Gastroesophageal sphincter (tissue), 4 donors: ENCODE measurements around the gene FHOD3. TPM values are rescaled to one million over a fixed set of nuclear protein-coding genes. Genes with fewer than 3 reads are reported as not detected.

Experiments used
- ATAC-seq: fragments of 150-250 bp; one replicate; pipeline ENCODE4 v1.9.1; 2016; ENCODE audit warnings: mild to moderate bottlenecking, moderate library complexity
- H3K27ac ChIP-seq, 4 donors: fragments of 200-600 bp; sonication (generic) in 3 of 4; 1 replicate in 3 of 4; 2 replicates in 1 of 4; pipeline ENCODE4 v1.5.1; 2016 to 2019
- H3K27me3 ChIP-seq: fragments of 200-600 bp; sonication (generic); one replicate; pipeline ENCODE4 v1.5.1; 2019
- H3K36me3 ChIP-seq, 2 donors: fragments of 200-600 bp; sonication (generic); one replicate each; pipeline ENCODE4 v1.5.1; 2019; ENCODE audit warnings: control low read depth in 1 of 2
- H3K4me1 ChIP-seq, 3 donors: fragments of 200-600 bp; sonication (generic); 1 replicate in 2 of 3; 2 replicates in 1 of 3; pipeline ENCODE4 v1.5.1; 2016 to 2019; ENCODE audit warnings: control low read depth in 2 of 3
- H3K4me3 ChIP-seq, 2 donors: fragments of 200-600 bp; sonication (generic); one replicate each; pipeline ENCODE4 v1.5.1; 2019; ENCODE audit warnings: mild to moderate bottlenecking in 1 of 2, moderate library complexity in 1 of 2
- H3K9me3 ChIP-seq, 3 donors: fragments of 200-600 bp; sonication (generic); one replicate each; pipeline ENCODE4 v1.5.1; 2017 to 2019; ENCODE audit warnings: control low read depth in 2 of 3
- EP300 ChIP-seq: sonication (generic); formaldehyde crosslinking; IDR thresholded peaks from one replicate; pipeline ENCODE4 v1.6.1; 2017; ENCODE audit warnings: antibody characterized with exemption, mild to moderate bottlenecking
- POLR2A ChIP-seq, 2 donors: fragments of 450-650 bp; IDR thresholded peaks; one replicate each; pipeline ENCODE4 v1.6.1; 2017; ENCODE audit warnings: antibody characterized with exemption in 2 of 2, mild to moderate bottlenecking in 2 of 2, moderate library complexity in 1 of 2
- POLR2AphosphoS5 ChIP-seq: sonication (generic); formaldehyde crosslinking; IDR thresholded peaks from one replicate; pipeline ENCODE4 v1.6.1; 2017; ENCODE audit warnings: antibody characterized with exemption
- WGBS, 2 donors: methylation state at CpG; one replicate each; pipeline ENCODE4 v1.1.5; 2018; ENCODE audit warnings: low coverage in 1 of 2; 5-methylcytosine and 5-hydroxymethylcytosine counted together
- total RNA-seq, 4 donors: library from RNA; depleted of rRNA; stranded (reverse); fragments of >200 nt; gene quantifications; one replicate each; pipeline ENCODE4 v1.1.0, GENCODE V29; 2016
- TF ChIP-seq, protein P1 (sequence below), 4 experiments: fragments of 200-600 bp in 2 of 4; fragments of 450-650 bp in 2 of 4; sonication (generic) in 1 of 4; IDR thresholded peaks; one replicate each; pipeline ENCODE4 v1.5.1; 2017 to 2019; ENCODE audit warnings: antibody characterized with exemption in 4 of 4, mild to moderate bottlenecking in 2 of 4, moderate library complexity in 2 of 4

The FHOD3 gene
- total RNA-seq, 4 donors from 2014 or later, result 18.4 to 36.7 (median 30.4) TPM

DNA sequence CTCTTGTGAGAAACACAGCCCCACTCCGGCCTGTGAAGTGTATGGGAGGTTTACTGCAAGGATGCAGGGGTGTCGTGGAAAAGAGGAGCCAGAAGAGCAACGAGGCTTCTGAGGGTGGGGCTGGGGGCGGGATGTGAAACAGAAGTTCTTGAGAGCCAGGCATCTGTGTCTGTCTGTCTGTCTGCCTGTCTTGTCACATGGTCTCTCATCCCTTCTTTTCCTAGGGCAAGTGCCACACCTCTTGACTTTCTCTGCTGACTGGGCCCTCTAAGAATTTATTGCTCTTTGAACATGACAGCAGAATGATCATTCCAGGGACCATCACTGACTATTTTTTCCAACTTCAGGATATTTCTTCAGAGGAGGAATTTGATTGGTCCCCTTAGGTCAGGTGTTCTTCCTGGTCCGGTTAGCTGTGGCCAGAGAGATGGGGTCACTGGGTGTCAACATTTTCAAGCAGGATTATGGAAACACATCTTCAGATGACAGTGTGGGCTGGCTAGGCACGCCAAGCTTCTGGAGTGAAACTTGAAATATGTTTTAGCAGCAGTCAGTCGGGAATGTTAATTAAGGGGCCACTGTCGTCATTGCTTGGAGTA lies 131.0 kb downstream of the FHOD3 start:
- no peak overlapping the region for H3K4me3 ChIP-seq
- H3K36me3 ChIP-seq, result no peaks in the 10 kb centered on the region
- H3K9me3 ChIP-seq, result no peaks in the 10 kb centered on the region
- no peaks in the 10 kb centered on the region for H3K4me1 ChIP-seq
- H3K27ac ChIP-seq, result no peak overlapping the region
- no peak for TF ChIP-seq POLR2A (IDR thresholded peaks at IDR 0.05)
- no peak for TF ChIP-seq POLR2AphosphoS5
- TF ChIP-seq, protein P1, sequence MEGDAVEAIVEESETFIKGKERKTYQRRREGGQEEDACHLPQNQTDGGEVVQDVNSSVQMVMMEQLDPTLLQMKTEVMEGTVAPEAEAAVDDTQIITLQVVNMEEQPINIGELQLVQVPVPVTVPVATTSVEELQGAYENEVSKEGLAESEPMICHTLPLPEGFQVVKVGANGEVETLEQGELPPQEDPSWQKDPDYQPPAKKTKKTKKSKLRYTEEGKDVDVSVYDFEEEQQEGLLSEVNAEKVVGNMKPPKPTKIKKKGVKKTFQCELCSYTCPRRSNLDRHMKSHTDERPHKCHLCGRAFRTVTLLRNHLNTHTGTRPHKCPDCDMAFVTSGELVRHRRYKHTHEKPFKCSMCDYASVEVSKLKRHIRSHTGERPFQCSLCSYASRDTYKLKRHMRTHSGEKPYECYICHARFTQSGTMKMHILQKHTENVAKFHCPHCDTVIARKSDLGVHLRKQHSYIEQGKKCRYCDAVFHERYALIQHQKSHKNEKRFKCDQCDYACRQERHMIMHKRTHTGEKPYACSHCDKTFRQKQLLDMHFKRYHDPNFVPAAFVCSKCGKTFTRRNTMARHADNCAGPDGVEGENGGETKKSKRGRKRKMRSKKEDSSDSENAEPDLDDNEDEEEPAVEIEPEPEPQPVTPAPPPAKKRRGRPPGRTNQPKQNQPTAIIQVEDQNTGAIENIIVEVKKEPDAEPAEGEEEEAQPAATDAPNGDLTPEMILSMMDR (IDR thresholded peaks at IDR 0.05), result no peak
- TF ChIP-seq EP300, result no peak
- 91 to 94% methylated on average over 3 to 5 of the region's 8 CpGs for WGBS, 2 donors
- no peaks in the 10 kb centered on the region for H3K27me3 ChIP-seq
- no peak for ATAC-seq

DNA sequence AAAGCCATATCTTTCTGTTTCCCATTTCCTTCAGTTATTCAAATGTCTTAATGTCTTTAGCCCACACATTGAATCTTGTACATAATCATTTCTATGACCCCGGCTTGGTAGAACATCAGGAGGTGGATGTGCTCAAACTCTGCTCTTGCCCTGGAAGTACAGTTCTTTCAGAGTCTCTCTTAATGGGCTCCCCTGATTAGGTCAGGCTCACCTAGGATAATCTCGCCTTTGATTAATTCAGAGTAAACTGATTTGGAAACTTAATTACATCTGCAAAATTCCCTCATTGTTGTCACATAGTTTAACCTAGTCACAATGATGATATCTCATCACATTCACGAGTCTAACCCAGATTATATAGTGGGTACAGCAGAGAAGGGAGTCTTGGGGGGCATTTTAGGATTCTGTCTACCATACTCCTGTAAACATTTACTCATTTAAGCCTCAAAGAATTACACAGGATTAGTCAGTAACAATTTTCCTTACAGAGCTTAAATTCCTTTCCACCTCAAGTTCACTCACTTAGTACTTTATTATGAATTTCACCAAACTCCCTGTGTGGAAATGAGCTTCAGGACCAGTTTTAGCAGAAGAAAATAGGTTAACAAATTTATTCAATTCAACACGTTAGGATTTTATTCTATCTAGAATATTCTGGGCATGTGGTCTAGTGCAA lies 135.5 kb downstream of the FHOD3 start:
- Histone ChIP-seq H3K36me3 (no peaks in the 10 kb centered on the region), H3K9me3 (no peaks in the 10 kb centered on the region), H3K27me3 (no peaks in the 10 kb centered on the region), H3K4me3 (no peak overlapping the region), H3K27ac (no peak overlapping the region), H3K4me1 (peaks cover 0 to 11% (median 0%) of the 10 kb centered on the region in 3 donors)
- TF ChIP-seq, protein P1 (IDR thresholded peaks at IDR 0.05), result no peak
- no peak for TF ChIP-seq POLR2A (IDR thresholded peaks at IDR 0.05)
- no peak for TF ChIP-seq EP300
- TF ChIP-seq POLR2AphosphoS5, result no peak
- WGBS, 2 donors, result 33 to 76% methylated on average over 1 to 4 of the region's 4 CpGs
- no peak for ATAC-seq

DNA sequence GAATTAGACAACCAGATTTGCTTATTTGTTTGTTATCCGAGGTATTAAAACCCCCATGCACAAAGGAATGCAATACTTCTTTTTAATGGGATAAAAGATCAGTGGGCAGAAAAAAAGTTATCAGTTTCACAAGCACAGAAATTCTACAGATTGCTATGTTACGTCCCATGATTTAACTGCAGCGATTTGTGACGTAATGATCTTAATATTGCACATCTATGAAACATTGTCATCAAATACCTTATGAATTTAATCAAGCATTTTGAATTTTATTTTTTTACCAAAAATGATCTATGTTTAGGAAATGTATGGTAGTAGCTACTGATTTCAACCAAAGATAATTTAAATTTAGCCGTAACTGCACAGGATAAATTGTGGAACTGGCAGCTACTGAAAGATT lies 138.9 kb downstream of the FHOD3 start:
- Histone ChIP-seq H3K4me1 (peaks cover 0 to 40% (median 11%) of the 10 kb centered on the region in 3 donors), H3K36me3 (no peaks in the 10 kb centered on the region), H3K27me3 (no peaks in the 10 kb centered on the region), H3K9me3 (no peaks in the 10 kb centered on the region), H3K4me3 (no peak overlapping the region), H3K27ac (no peak overlapping the region)
- ATAC-seq, result no peak
- 86 to 96% methylated on average over 5 of the region's 5 CpGs for WGBS, 2 donors
- TF ChIP-seq EP300 (no peak), POLR2A (IDR thresholded peaks at IDR 0.05) (no peak), POLR2AphosphoS5 (no peak)
- TF ChIP-seq, protein P1 (IDR thresholded peaks at IDR 0.05), result no peak

DNA sequence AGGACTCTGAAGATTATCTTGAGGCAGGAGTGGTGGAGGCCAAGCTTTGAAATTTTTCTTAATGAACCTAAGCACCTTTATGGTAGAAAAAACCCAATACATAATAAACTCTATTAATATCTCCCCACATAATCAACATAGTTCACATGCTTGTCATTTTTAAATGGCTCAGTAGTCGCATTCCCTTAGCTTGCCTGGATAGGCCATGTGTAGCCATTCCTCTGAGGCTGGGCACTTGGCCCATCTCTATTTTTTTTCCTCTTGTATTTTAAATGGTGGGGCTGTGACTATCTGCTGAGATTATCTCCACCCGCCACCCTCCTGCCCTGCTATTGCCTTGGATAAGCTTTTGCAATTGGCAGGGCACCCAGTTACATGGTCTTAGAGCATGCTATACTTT lies 143.1 kb downstream of the FHOD3 start:
- ATAC-seq, result peak; percentile 12

More for the DNA sequence above, 143.1 kb downstream of the FHOD3 start:
- Histone ChIP-seq H3K4me1 (peaks cover 0 to 54% (median 13%) of the 10 kb centered on the region in 3 donors), H3K27ac (peak overlapping the region in 3 of 4 donors; percentile 57 to 76 (median 69)), H3K36me3 (no peaks in the 10 kb centered on the region), H3K9me3 (no peaks in the 10 kb centered on the region), H3K27me3 (no peaks in the 10 kb centered on the region), H3K4me3 (no peak overlapping the region)
- no peak for TF ChIP-seq EP300
- TF ChIP-seq, protein P1 (IDR thresholded peaks at IDR 0.05), result no peak
- no peak for TF ChIP-seq POLR2AphosphoS5
- TF ChIP-seq POLR2A (IDR thresholded peaks at IDR 0.05), result no peak
- 40 to 50% methylated on average over 1 to 2 of the region's 2 CpGs for WGBS, 2 donors
